Upper lobe of left lung (tissue), 4 donors: Measurements from ENCODE around the gene ABCC4.
"Not testable (repeated sequence)": the region's sequence is repeated elsewhere in the genome, so short reads cannot be mapped to it uniquely, and the experiment has no call there.

Source experiments
- EP300 ChIP-seq, 4 donors: sonication (generic); formaldehyde crosslinking; IDR thresholded peaks; one replicate each; pipeline ENCODE4 v1.5.1; 2017; ENCODE audit warnings: antibody characterized with exemption in 4 of 4, control low read depth in 2 of 4
- POLR2A ChIP-seq, 4 donors: fragments of 450-650 bp; IDR thresholded peaks; one replicate each; pipeline ENCODE4 v1.5.1; 2016 to 2017; ENCODE audit warnings: antibody characterized with exemption in 4 of 4, mild to moderate bottlenecking in 2 of 4
- POLR2AphosphoS5 ChIP-seq, 2 donors: sonication (generic); formaldehyde crosslinking; IDR thresholded peaks; one replicate each; pipeline ENCODE4 v1.5.1; 2017; ENCODE audit warnings: antibody characterized with exemption in 2 of 2
- TF ChIP-seq, protein P1 (sequence below), 6 experiments: fragments of 450-650 bp in 4 of 6; fragments of 200-600 bp in 2 of 6; sonication (generic) in 2 of 6; IDR thresholded peaks; one replicate each; pipeline ENCODE4 v1.5.1; 2016 to 2019; ENCODE audit warnings: antibody characterized with exemption in 6 of 6

DNA sequence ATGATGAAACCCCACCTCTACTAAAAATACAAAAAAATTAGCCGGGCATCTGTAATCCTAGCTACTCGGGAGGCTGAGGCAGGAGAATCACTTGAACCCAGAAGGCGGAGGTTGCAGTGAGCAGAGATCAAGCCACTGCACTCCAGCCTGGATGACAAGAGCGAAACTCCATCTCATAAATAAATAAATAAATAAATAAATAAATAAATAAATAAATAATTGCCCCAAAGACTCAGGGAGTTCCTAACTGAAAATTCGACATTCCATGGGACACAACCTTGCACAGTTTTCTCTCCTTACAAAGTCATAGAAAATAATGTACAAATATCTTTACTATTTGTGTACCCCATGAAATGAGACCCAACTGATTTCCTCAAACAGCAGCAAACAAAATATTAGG lies 134.2 kb downstream of the ABCC4 start:
- TF ChIP-seq, protein P1, sequence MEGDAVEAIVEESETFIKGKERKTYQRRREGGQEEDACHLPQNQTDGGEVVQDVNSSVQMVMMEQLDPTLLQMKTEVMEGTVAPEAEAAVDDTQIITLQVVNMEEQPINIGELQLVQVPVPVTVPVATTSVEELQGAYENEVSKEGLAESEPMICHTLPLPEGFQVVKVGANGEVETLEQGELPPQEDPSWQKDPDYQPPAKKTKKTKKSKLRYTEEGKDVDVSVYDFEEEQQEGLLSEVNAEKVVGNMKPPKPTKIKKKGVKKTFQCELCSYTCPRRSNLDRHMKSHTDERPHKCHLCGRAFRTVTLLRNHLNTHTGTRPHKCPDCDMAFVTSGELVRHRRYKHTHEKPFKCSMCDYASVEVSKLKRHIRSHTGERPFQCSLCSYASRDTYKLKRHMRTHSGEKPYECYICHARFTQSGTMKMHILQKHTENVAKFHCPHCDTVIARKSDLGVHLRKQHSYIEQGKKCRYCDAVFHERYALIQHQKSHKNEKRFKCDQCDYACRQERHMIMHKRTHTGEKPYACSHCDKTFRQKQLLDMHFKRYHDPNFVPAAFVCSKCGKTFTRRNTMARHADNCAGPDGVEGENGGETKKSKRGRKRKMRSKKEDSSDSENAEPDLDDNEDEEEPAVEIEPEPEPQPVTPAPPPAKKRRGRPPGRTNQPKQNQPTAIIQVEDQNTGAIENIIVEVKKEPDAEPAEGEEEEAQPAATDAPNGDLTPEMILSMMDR (IDR thresholded peaks at IDR 0.05), result not testable (repeated sequence)
- not testable (repeated sequence) for TF ChIP-seq EP300, POLR2AphosphoS5, POLR2A (IDR thresholded peaks at IDR 0.05)
